HCT116 (cell line): Measurements from ENCODE around the gene BAZ1B. TPM values are rescaled to one million over a fixed set of nuclear protein-coding genes. Genes with fewer than 3 reads are reported as not detected.
A peak's percentile ranks its signal among the peaks of the same experiment; 100 is the strongest.
"Not testable (repeated sequence)": the region's sequence is repeated elsewhere in the genome, so short reads cannot be mapped to it uniquely, and the experiment has no call there.

Source experiments
- ATAC-seq: fragments of 200-7000 bp; cut with Tn5 transposase; 2 replicates; pipeline ENCODE4 v1.9.1; 2020; ENCODE audit warnings: mild to moderate bottlenecking, moderate library complexity
- BruUV-seq: library from RNA; stranded (reverse); fragments of 400-500 nt; replicated peaks from 2 replicates; lab custom pipeline; 2021; lab: Mats Ljungman, UMichigan
- CTCF ChIA-PET: fragments of 300-600 bp; sonication (Branson Sonifier 250); formaldehyde crosslinking; loops from one replicate; lab custom pipeline; 2021; ENCODE audit warnings: antibody characterized with exemption; lab: Charles Lee
- POLR2A ChIA-PET: fragments of 300-600, 350-600 bp; sonication (Branson Sonifier 250); formaldehyde crosslinking; loops from one replicate; lab custom pipeline; 2021; ENCODE audit warnings: antibody characterized with exemption; lab: Charles Lee
- RAD21 ChIA-PET, 2 experiments: fragments of 300-600 bp; sonication (Branson Sonifier 250); formaldehyde crosslinking; loops; one replicate each; lab custom pipeline; 2023; ENCODE audit warnings: low total read pairs in 2 of 2; ENCODE audit not compliant: uncharacterized antibody in 2 of 2, unreplicated experiment in 2 of 2, low non-redundant PET in 1 of 2; lab: Charles Lee
- DNase-seq: peaks from one replicate; pipeline ENCODE4 v3.0.0-alpha.2; 2010; ENCODE audit warnings: low read depth, low spot score
- H2AFZ ChIP-seq: fragments of 200-600 bp; shearing (Covaris generic), sonication (generic); 2 replicates; pipeline ENCODE4 v1.6.1; 2017; ENCODE audit warnings: low read depth, mixed run types, mixed read lengths, antibody characterized with exemption, low read length; ENCODE audit not compliant: poor library complexity, severe bottlenecking
- H3K27ac ChIP-seq: 2 replicates; pipeline ENCODE4 v1.5.1; 2012; ENCODE audit warnings: low read depth, low read length
- H3K27me3 ChIP-seq: fragments of 200-600 bp; sonication (generic); 2 replicates; pipeline ENCODE4 v1.6.1; 2016; ENCODE audit warnings: mixed run types, low read length, mixed read lengths; ENCODE audit not compliant: insufficient read depth
- H3K36me3 ChIP-seq, 2 experiments: fragments of 200-500 bp in 1 of 2; fragments of 200-600 bp in 1 of 2; sonication (Bioruptor generic) in 1 of 2; sonication (generic) in 1 of 2; 2 replicates each; pipeline versions ENCODE4 v1.5.1 to v1.6.1; 2014 to 2016; ENCODE audit warnings: low read length in 2 of 2, inconsistent platforms in 1 of 2, mixed read lengths in 1 of 2, mixed run types in 1 of 2; ENCODE audit not compliant: insufficient read depth in 2 of 2, control insufficient read depth in 1 of 2
- H3K4me1 ChIP-seq, 2 experiments: fragments of 200-600 bp in 1 of 2; sonication (generic) in 1 of 2; 2 replicates each; pipeline versions ENCODE4 v1.5.1 to v1.6.1; 2012 to 2017; ENCODE audit warnings: low read length in 2 of 2, inconsistent platforms in 1 of 2, mild to moderate bottlenecking in 1 of 2, mixed read lengths in 1 of 2, mixed run types in 1 of 2, moderate library complexity in 1 of 2; ENCODE audit not compliant: insufficient read depth in 2 of 2, control insufficient read depth in 1 of 2
- H3K4me2 ChIP-seq: fragments of 200-600 bp; sonication (generic); 2 replicates; pipeline ENCODE4 v1.6.1; 2017; ENCODE audit warnings: mixed run types, low read length, mixed read lengths
- H3K4me3 ChIP-seq, 2 experiments: fragments of 200-600 bp in 1 of 2; sonication (generic) in 1 of 2; replicated peaks in 1 of 2; 2 replicates each; pipeline ENCODE4 v1.5.1; 2011 to 2016; ENCODE audit warnings: low read length in 2 of 2, control low read depth in 1 of 2, low read depth in 1 of 2, mild to moderate bottlenecking in 1 of 2, mixed read lengths in 1 of 2, mixed run types in 1 of 2
- H3K79me2 ChIP-seq: fragments of 200-600 bp; sonication (generic); 2 replicates; pipeline ENCODE4 v1.6.1; 2017; ENCODE audit warnings: mild to moderate bottlenecking, mixed run types, low read length, moderate library complexity, mixed read lengths; ENCODE audit not compliant: insufficient read depth
- H3K9ac ChIP-seq: fragments of 200-600 bp; sonication (generic); 2 replicates; pipeline ENCODE4 v1.6.1; 2016; ENCODE audit warnings: low read length, mixed read lengths
- H3K9me2 ChIP-seq: fragments of 200-600 bp; sonication (generic), shearing (Covaris generic); 2 replicates; pipeline ENCODE4 v1.6.1; 2017; ENCODE audit warnings: mixed run types, mild to moderate bottlenecking, moderate library complexity; ENCODE audit not compliant: insufficient read depth
- H3K9me3 ChIP-seq, 2 experiments: fragments of 200-500 bp in 1 of 2; fragments of 200-600 bp in 1 of 2; sonication (Bioruptor generic) in 1 of 2; sonication (generic) in 1 of 2; 2 replicates each; pipeline ENCODE4 v1.6.1; 2014 to 2017; ENCODE audit warnings: low read length in 2 of 2, mixed read lengths in 2 of 2, inconsistent platforms in 1 of 2, low read depth in 1 of 2, mild to moderate bottlenecking in 1 of 2, mixed run types in 1 of 2, moderate library complexity in 1 of 2; ENCODE audit not compliant: control insufficient read depth in 1 of 2, insufficient read depth in 1 of 2
- H4K20me1 ChIP-seq: fragments of 200-600 bp; sonication (generic), shearing (Covaris generic); 2 replicates; pipeline ENCODE4 v1.6.1; 2017; ENCODE audit warnings: mixed run types, mild to moderate bottlenecking, moderate library complexity; ENCODE audit not compliant: insufficient read depth
- ATF3 ChIP-seq: IDR thresholded peaks from 2 replicates; pipeline ENCODE4 v1.6.1; 2012
- CEBPB ChIP-seq: IDR thresholded peaks from 2 replicates; pipeline ENCODE4 v1.6.1; 2012; ENCODE audit warnings: low read depth
- ELF1 ChIP-seq: IDR thresholded peaks from 2 replicates; pipeline ENCODE4 v1.6.1; 2012; ENCODE audit warnings: low read depth, borderline replicate concordance
- MAX ChIP-seq: IDR thresholded peaks from 2 replicates; pipeline ENCODE4 v1.6.1; 2012
- POLR2AphosphoS5 ChIP-seq: IDR thresholded peaks from 2 replicates; pipeline ENCODE4 v1.6.1; 2011; ENCODE audit warnings: mild to moderate bottlenecking, low read depth, low read length, moderate library complexity
- SIN3A ChIP-seq: IDR thresholded peaks from 2 replicates; pipeline ENCODE4 v1.6.1; 2012; ENCODE audit warnings: low read depth
- SRF ChIP-seq: IDR thresholded peaks from 2 replicates; pipeline ENCODE4 v1.6.1; 2012; ENCODE audit warnings: low read depth
- ZFX ChIP-seq: fragments of 450-650 bp; IDR thresholded peaks from 2 replicates; pipeline ENCODE4 v1.6.1; 2017
- intact Hi-C: fragments of 100-400 bp; cut with micrococcal nuclease; formaldehyde crosslinking; loops from 2 replicates; pipeline ENCODE4 v1.10.0; 2022
- total RNA-seq: library from RNA; stranded (reverse); gene quantifications from one replicate; pipeline ENCODE4 v1.2.1, GENCODE V29; 2021; ENCODE audit not compliant: unreplicated experiment

The BAZ1B gene
- total RNA-seq, 1 experiment from 2014 or later = 81.1 TPM

GRCh38 chr7:73418113-73418703, 103.9 kb downstream of the BAZ1B start:
- H3K9me3 ChIP-seq = no peaks in the 10 kb centered on the region
- CTCF ChIA-PET = no interaction called here
- no peak overlapping the region for H3K9ac ChIP-seq
- BruUV-seq = no TSS peak
- intact Hi-C loops = no loop called here
- H2AFZ ChIP-seq = no peak overlapping the region
- no peaks in the 10 kb centered on the region for H3K27me3 ChIP-seq
- H3K36me3 ChIP-seq = no peaks in the 10 kb centered on the region
- no peaks in the 10 kb centered on the region for H3K79me2 ChIP-seq
- no peak overlapping the region for H3K27ac ChIP-seq
- 0 out of 2 replicates have a peak, but pooled peaks have one; percentile 38 for ATAC-seq
- H3K9me2 ChIP-seq = no peaks in the 10 kb centered on the region
- no peak overlapping the region for H3K4me2 ChIP-seq
- no peak overlapping the region for H3K4me3 ChIP-seq
- POLR2A ChIA-PET = no interaction called here
- H4K20me1 ChIP-seq = no peaks in the 10 kb centered on the region
- TF ChIP-seq SIN3A = no peak
- TF ChIP-seq POLR2AphosphoS5 = no peak
- no peak for TF ChIP-seq MAX
- no peak for TF ChIP-seq ZFX
- no peak for TF ChIP-seq ATF3
- no peak for TF ChIP-seq SRF
- TF ChIP-seq ELF1 = no peak
- no peak for TF ChIP-seq CEBPB
- no peaks in the 10 kb centered on the region for H3K4me1 ChIP-seq
- no peak for DNase-seq
- RAD21 ChIA-PET = no interaction called here

GRCh38 chr7:73410541-73411131, 111.5 kb downstream of the BAZ1B start:
- RAD21 ChIA-PET, DNase-seq, ATAC-seq, CTCF ChIA-PET, POLR2A ChIA-PET, H3K4me2 ChIP-seq, H3K79me2 ChIP-seq, intact Hi-C loops, H3K9me2 ChIP-seq, H3K27ac ChIP-seq, H4K20me1 ChIP-seq, H3K4me1 ChIP-seq, BruUV-seq, H3K9ac ChIP-seq, H2AFZ ChIP-seq, H3K9me3 ChIP-seq, H3K36me3 ChIP-seq, H3K27me3 ChIP-seq, H3K4me3 ChIP-seq: not testable (repeated sequence)

DNA sequence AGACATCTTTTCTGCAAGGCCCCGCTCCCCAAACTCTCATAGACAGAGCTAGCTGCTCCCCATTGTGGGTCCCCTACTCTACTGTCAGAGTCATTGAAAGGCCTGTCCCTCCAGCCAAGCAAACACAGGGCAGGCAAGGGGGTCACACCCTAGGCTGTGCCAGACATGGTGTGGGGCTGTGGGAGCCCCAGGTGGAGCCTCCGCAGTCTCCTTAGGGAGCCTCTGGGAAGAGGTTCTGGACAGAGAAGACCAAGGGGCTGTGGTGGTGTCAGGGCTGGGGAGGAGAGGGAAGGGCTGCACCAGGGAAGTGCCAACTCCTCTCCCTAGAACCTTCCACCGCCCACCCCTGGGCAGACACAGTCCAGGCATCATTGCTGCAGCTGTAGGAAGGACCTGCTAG, 117.2 kb downstream of the BAZ1B start:
- DNase-seq, H3K9ac ChIP-seq, H2AFZ ChIP-seq, BruUV-seq, ATAC-seq, H3K4me3 ChIP-seq, H3K27ac ChIP-seq, H3K4me1 ChIP-seq, H3K4me2 ChIP-seq, H4K20me1 ChIP-seq, CTCF ChIA-PET, H3K9me3 ChIP-seq, H3K79me2 ChIP-seq, H3K36me3 ChIP-seq, RAD21 ChIA-PET, H3K9me2 ChIP-seq, H3K27me3 ChIP-seq, intact Hi-C loops, POLR2A ChIA-PET: not testable (repeated sequence)
